HG03354 (cell line): ENCODE data around the gene CLCN5.
"Not testable (repeated sequence)": the region's sequence is repeated elsewhere in the genome, so short reads cannot be mapped to it uniquely, and the experiment has no call there.

Experiments used
- ATAC-seq: cut with Tn5 transposase; IDR thresholded peaks from one replicate; pipeline ENCODE4 v1.9.1; 2021; ENCODE audit warnings: mild to moderate bottlenecking; ENCODE audit not compliant: unreplicated experiment, poor library complexity, severe bottlenecking

The CLCN5 gene

DNA sequence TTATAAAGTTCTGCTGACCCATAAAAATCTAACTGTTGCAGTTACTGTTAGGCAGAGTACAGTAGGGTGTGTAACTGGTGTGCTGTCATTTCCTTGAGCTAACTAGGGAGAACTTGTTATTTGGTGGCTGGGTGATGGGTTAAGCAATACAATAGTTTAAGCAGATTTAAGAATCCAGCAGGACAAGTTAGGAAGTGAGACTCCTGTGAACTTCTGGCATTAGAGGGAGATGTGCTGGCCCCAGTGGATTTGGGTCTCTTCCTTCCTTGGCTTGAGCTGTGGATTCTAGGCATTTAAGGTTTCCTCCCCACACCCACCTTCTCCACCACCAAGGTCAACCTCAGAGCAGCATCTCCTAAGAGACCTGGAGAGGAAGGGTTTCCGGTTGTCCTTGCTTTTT is 70.5 kb downstream of the CLCN5 start:
- no peak for ATAC-seq

DNA sequence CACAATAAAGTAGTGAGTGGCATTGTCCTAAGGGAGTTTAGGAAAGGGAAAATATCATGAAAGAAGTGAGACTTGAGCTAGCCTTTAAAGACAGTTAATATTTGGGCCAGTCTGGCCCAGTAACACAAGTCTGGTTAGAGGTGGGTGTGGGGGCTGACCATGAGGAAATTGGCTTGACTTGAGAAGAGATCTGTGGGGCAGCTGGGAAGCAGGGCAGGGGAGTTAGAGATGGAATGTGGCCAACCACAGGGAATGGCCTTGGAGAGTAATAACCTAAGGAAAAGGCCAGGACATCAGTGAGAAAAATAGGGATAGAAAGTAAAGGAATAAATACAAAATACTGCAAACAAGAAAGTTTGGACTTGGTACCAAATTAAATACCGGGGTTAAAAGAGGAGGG is 71.3 kb downstream of the CLCN5 start:
- ATAC-seq = no peak

DNA sequence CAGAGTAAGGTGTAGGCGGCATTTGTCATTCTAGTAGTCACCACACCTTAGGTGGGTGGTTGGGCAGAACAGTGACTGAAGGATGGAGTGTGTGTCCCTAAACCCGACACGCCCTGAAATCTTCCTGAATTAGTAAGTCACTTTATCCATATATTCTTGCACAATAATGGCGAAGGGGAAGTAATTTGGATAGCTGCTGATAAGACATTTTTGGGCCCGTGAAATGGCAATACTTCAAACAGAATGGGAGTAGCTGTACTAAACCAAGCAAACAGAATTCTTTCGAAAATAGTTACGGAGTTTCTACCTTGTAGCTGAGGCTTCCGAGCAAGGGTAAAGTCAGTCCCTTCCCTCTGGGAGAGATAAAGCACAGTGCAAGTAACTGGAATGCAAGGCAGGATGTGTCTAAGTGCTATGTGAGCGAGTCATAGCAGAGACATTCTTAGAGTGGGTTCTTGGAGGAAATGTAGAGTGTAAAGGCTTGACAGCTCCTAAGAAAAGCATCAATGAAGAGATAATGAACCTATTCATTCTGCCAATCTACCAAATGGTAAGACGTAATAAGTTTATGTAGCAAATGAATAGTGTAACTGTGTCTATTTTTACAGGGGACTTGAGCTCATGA is 72.8 kb downstream of the CLCN5 start:
- ATAC-seq = no peak

DNA sequence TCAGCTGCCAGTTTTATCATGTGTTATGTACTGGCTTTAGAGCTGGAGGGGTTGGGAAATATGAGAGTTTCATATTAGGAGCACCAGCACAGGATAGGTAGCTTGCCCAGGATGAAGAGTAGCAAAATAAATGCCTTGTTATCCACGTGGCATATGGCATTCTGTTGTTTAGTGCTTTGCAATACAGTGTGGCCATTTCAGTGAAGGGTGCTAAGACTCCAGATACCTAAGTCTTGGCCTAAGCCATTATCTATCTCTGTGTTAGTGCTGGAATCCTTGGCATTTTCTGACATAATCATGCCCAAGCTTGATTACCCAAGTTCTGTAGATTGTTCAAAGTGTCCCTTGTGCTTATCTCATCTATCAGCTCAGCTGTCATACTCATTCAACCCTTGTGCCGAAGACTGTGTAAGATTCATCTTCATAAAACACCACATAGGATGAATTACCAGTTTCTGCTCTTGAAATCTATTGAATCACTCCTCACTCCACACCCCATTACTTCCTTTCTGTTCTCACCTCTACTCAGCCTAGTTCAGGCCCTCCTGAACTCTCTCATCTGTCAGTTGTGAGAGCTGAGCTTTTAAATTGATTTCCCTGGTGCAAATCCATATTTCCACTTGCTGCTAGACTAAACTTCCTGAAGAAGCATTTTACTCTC is 73.5 kb downstream of the CLCN5 start:
- ATAC-seq = no peak

DNA sequence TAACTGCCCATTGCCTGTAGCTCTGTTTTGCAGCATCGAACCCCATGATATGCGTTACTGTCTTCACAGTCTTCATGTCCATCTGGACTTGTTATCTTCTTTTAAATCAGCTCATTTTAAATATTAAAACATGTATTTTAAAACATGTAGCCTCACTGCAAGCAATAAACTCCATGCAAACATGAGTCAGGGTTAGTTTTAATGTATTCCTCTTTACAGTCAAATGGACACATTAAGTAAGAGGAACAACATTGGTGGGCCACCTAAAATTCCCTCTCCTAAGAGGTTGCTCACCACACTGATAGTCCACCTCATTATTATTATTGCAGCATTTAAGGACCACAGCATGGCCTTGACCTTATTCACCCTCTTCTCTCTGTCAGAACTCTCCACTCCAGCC is 74.1 kb downstream of the CLCN5 start:
- no peak for ATAC-seq

DNA sequence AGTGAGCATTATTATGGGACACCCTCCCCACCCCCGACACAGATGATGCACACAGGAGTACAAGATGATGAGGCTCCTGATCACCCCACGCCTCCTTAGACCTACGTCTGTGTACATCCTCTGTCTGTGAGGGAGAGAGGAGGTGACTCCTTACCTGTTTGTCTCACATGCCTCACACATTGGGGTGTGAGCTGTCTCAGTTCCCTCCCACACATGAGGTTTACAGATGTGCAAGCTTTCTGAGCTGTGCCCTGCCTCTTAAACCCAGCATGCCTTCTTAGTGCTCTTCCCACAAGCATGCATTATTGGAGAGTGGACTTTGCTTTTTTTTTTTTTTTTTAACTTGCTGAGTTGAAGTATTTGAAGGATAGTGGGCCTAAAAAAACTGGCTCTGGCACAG is 76.7 kb downstream of the CLCN5 start:
- ATAC-seq = no peak

DNA sequence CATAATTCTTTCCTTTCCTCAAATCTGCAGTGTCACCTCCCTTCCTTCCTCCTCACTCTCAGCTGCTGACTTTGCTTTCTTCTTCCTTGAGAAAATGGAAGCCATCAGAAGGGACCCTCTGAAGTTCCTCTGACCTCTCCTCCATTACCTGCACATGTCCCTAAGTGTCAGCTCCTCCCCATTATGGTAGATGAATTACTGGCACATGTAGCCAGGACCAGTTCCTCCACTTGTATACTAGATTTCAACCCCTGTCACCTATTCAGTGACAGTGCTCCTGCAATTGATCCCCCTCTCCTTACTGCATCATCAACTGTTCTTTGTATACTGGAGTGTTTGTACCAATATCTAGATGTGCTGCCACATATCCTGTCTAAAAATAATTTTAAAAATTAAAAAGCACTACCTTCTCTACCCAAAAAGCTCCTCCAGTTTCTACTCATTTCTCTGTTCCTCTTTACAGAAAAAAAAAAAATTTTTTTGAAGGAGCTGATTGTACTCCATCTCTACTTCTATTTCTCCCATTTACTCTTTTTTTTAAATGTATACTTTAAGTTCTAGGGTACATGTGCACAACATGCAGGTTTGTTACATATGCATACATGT is 78.6 kb downstream of the CLCN5 start:
- ATAC-seq = peak; percentile 57

DNA sequence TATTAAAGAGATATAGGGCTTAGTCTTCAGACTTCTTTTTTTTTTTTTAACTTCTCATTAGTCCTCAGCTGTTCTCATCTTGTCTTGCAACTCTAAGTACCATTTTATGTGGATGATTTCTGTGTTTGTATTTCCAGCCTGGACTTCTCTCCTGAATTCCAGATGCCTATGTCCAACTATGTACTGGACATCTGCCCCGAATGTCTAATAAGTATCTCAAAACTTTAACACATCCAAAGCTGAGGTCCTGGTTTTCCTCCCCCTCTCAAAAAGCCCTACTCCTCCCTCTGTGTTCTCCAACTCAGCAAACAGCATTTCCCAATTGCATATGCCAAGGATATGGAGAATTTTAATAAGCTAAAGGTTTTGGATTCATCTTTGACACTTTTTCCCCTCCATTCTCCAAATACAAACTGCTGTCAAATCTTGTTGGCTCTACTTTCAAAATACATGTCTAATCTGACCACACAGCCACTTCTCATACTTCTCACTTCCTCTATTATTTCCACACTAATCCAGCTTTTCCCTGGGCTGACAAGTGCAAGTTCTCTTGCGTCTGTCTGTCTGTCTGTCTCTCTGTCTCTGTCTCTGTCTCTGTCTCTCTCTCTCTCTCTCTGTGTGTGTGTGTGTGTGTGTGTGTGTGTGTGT is 79.8 kb downstream of the CLCN5 start:
- peak; percentile 74 for ATAC-seq

DNA sequence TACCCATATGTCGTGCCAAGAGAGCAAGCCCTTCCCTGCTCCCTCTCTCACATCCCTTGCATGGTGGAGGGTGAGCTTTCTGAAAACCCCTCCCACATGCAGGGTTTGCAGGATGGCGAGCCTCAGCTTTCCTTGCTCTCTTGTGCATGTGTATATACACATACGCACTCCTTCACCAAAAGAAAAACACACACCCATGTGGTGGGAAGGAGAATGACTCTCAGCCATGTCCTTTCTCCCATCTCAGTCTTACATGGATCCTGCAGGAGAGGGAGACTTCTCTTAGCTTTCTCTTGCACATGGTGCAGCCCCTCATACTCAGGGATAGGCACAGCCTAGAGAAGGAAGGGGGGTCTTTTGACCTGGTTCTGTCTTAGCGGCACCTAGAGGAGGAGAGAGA is 81.1 kb downstream of the CLCN5 start:
- no peak for ATAC-seq

DNA sequence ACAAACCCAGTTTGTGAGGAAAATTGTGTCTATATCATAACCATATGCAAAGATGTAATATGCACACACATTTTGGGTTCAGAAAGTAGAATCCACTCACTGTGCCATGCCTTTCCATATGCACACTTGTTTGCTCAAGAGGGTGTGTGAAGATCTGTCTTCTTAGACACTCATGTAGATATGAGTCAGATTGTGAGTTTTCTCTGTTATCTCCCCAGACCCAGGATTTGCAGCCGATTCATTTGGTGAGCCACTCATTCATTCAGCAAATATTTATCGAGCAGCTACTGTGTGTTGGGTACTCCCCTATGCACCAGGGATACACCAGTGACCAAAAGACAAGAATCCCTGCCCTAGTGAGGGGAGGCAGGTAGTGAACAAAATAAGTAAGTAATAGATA is 81.5 kb downstream of the CLCN5 start:
- ATAC-seq = no peak

DNA sequence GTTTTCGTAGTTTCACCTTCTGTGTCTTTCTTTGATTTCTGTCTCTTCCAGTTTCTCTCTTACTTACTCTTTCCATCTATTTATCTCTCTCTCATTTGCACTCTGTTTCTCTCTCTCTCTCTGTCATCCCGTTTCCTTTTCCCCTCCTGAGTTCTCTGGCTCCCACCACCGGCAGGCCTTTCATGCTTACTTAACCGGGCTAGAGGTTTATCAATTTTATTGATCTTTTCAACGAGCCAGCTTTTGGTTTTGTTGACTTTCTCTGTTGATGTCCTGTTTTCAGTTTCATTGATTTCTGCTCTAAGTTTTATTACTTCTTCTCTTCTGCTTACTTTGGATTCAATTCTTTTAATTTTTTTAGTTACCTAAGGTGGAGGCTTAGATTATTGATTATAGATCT is 103.2 kb downstream of the CLCN5 start:
- ATAC-seq = not testable (repeated sequence)

DNA sequence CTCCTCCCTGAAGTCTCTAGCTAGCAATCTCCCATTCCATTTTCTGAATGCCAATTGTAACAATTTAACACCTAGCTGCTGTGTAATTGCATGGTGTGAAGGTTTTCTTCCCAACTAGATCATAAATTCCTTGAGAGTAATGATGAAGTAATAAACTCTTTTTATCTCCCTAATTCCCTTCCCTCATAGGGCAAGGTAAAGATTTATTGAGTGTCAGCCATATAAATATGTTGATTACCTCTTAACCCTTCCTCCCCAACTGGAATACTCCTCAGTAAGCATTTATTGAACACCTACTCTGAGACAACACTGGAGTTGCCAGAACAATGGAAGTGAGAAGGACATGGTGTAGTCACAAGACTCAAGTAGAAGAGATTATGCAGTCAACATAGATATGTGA is 112.7 kb downstream of the CLCN5 start:
- no peak for ATAC-seq

DNA sequence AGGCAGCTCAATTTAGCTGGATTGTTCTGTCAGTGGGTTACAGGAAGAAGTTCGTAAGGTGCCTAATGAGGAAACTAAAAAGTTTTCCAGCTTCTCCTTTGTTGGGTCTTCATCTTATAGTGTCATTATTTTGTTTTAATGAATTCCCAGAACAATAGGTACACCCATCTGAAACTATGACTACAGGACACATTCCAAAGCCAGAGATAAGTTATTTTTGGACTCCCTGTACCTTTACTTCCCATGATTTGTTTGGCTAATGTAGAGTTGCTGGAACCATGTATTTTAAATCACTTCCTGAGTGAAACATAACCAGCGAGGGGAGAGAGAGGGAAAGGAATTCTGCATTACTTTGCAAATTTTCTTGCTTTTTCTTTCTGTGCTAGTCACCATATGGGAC is 114.0 kb downstream of the CLCN5 start:
- no peak for ATAC-seq

DNA sequence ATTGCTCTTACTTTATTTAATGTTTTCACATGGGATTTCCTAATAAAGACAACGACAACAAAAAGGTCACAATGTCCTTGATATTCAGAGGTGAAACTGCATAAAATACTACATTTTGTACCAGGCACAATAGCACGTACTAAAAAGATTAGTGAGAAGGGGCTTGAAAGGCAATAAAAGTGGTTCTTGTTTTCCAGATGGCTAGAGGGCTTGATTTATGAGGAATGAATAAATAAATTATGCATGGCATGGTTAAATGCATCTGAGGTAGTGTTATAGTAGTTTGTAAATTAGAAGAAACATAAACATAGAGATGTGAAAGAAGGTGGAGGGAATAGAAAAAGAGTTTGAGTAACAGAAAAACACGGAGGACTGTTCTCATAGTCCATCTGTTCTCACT is 123.4 kb downstream of the CLCN5 start:
- ATAC-seq = no peak

DNA sequence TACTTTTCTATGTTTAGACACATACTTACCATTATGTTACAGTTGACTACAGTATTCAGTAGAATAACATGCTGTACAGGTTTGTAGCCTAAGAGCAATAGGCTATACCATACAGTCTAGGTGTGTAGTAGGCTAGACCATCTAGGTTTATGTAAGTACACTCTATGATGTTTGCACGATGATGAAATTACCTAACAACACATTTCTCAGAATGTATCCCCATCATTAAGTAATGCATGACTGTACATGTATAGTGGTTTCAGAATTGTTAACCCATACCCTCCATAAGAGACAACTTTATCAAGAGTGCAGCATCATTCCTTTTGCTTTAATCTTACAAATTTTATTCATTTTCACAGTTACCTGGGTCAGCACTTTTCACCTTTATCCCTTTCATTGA is 126.8 kb downstream of the CLCN5 start:
- ATAC-seq = no peak

DNA sequence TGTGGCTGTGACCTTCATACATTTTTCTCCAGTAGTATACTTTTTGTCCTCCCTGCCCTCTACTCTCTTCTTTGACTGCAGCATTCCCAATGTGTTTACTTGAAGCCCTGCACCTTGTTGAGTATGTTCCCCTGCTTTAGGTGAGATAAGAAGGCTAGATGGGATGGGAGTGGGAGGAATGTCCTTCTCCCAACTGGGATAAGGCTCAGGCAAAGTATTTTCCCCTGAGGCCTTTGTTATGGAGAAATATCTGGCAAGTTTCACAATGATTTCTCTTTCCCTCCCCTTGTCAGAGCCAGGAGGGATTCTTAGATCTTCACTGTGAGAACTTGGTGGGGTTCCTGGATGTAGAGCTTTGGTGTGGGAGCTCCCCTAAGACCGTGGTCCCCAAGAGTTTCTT is 131.8 kb downstream of the CLCN5 start:
- ATAC-seq = no peak

DNA sequence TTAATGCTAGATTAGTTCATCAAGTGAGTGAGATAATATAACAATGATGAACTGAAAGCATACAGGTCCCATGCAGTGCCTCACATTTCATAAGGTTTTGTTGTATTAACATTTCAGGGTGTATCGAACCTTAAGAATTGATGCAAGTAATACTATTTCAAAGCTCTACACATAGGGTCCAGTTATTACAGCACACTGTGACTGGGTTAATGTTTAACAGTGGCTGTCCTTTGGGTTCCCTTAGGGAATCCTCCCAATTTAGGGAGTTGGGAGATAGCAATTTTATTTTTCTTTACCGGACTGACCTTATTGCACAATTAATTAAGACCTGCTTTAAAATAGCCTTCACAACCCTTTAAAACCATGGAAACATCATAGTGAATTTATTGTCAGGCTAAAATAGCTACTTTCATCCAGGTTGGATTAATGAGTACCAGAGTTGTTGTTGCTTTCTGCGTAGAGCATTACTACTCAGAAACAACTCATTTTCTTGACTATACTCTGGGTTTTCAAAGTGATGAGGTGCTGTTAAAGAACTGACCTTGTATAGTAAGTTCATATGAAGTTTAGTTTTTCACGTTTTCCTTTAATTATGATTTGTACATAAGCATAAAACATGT is 144.0 kb downstream of the CLCN5 start:
- ATAC-seq = no peak

DNA sequence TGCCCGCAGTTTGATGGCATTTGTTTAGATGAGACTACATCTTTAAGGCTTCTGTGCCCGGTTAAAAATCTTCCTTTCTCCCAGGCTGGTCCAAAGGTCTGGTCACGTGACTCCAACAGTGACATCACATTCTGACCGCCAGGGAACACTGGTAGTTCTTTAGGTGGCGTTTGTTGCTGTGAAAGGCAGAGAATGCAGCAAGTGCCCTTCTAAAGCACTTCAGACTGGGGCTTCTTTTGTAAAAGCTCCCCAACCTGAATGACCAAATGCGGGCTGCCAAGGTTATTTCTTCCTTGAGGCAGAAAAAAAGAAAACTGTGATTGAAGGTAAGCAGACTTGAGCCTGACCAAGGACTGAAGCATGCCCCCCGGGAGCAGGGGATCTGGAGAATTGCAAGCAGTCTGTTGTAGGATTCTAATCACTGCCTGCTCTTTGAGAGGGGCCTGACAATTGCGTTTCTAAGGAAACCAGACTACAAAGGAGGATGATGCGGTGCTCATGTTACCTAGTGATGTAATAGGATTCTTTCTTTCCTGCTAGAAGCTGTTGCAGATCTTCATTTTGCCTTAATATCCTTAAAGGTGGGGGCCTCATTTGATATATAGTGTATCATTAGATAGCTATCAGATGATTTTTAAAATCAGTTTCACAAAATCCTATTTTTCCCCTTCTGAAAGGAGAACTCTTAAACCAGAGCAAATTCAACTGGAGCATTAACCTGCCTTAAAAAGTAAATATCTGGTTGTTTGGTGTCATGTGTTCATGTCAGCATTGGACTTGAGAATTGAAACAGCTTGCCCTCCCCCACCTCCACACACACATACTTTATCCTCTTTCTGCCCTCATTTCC is 145.3 kb downstream of the CLCN5 start:
- no peak for ATAC-seq

DNA sequence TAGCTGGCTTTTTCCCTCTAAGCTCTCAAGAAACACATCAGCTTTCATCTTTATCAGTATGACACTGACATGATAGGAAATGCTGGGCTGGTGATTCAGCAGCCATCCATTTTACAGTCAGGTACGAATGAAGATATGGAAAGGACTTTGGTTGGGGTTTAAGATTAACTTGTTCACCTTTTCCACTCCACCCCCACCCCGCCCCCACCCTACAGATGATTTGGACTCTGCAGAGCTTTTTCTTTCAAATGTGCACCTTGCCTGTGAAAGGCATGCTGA is 145.8 kb downstream of the CLCN5 start:
- ATAC-seq = no peak

DNA sequence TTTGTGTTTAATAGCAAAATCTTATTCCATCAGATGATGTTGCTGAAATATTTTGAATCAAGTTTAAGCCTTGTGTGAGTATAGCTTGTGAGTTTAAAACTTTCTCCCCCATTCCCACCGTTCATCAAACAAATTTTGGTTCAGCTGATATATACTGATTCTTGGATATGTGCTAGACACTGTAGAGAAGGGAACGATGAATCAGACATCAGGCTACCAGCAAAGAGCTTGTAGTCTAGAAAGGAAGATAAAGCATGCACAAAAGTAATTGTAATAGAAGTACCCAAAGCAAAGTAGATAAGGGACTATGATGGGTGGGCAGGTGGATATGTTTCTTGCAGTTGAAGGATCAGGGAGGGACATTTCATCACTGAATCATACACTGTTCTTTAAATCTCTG is 146.5 kb downstream of the CLCN5 start:
- no peak for ATAC-seq
